Measurements from ENCODE around the gene TWIST2.

Gene TWIST2

GRCh38 chr2:238847841-238848690 is at the start of gene TWIST2:
TWIST2 (plus strand) TSS chr2:238848085; CDS start chr2:238848216, 131 bp downstream.
- TF ChIP-seq EZH2phosphoT487 (IDR thresholded peaks at IDR 0.05; ENCODE audit: borderline replicate concordance) (no peak), CTCF (conservative IDR thresholded peaks at IDR 0.05; ENCODE audit: low read length) (no peak)
- H3K9ac ChIP-seq (ENCODE audit: low read depth, low read length, poor library complexity, severe bottlenecking), result no peak within 1 kb of the TSS
- H3K4me1 ChIP-seq (ENCODE audit: insufficient read depth, low read length, poor library complexity, severe bottlenecking), result no peaks in the 10 kb centered on the region
- no peaks in the 10 kb centered on the region for H4K20me1 ChIP-seq (ENCODE audit: insufficient read depth, low read length, poor library complexity, severe bottlenecking)
- no peak within 1 kb of the TSS for H3K4me2 ChIP-seq (ENCODE audit: low read depth, low read length, poor library complexity, severe bottlenecking)
- H3K9me2 ChIP-seq (replicated peaks; ENCODE audit: low read depth, low read length), result no peaks in the 10 kb centered on the region
- no peaks in the 10 kb centered on the region for H3K9me3 ChIP-seq (ENCODE audit: insufficient read depth, low read depth, low read length)
- no peak within 1 kb of the TSS for H3K4me3 ChIP-seq (ENCODE audit: low read length, poor library complexity, severe bottlenecking)
- no peak within 1 kb of the TSS for H2AFZ ChIP-seq (ENCODE audit: low read length)
- no peaks in the 10 kb centered on the region for H3K27me3 ChIP-seq (ENCODE audit: insufficient read depth, low read length, poor library complexity, severe bottlenecking)
- no peaks in the 10 kb centered on the region for H3F3A ChIP-seq (ENCODE audit: low read depth)
- no peaks in the 10 kb centered on the region for H3K79me2 ChIP-seq (ENCODE audit: insufficient read depth, low read length)
- H3K36me3 ChIP-seq (ENCODE audit: insufficient read depth, low read length), result no peaks in the 10 kb centered on the region

GRCh38 chr2:238801791-238802190 is 46.1 kb upstream of the TWIST2 start:
- Histone ChIP-seq H3K9me2 (replicated peaks; ENCODE audit: low read depth, low read length) (no peaks in the 10 kb centered on the region), H3K4me1 (ENCODE audit: insufficient read depth, low read length, poor library complexity, severe bottlenecking) (no peaks in the 10 kb centered on the region), H3K79me2 (ENCODE audit: insufficient read depth, low read length) (no peaks in the 10 kb centered on the region), H3K4me2 (ENCODE audit: low read depth, low read length, poor library complexity, severe bottlenecking) (no peak overlapping the region), H3K9me3 (ENCODE audit: insufficient read depth, low read depth, low read length) (no peaks in the 10 kb centered on the region), H3K4me3 (ENCODE audit: low read length, poor library complexity, severe bottlenecking) (no peak overlapping the region), H3K27me3 (ENCODE audit: insufficient read depth, low read length, poor library complexity, severe bottlenecking) (no peaks in the 10 kb centered on the region), H4K20me1 (ENCODE audit: insufficient read depth, low read length, poor library complexity, severe bottlenecking) (no peaks in the 10 kb centered on the region), H3K36me3 (ENCODE audit: insufficient read depth, low read length) (no peaks in the 10 kb centered on the region), H3F3A (ENCODE audit: low read depth) (no peaks in the 10 kb centered on the region), H2AFZ (ENCODE audit: low read length) (no peak overlapping the region), H3K9ac (ENCODE audit: low read depth, low read length, poor library complexity, severe bottlenecking) (no peak overlapping the region)
- TF ChIP-seq CTCF (conservative IDR thresholded peaks at IDR 0.05; ENCODE audit: low read length) (no peak), EZH2phosphoT487 (IDR thresholded peaks at IDR 0.05; ENCODE audit: borderline replicate concordance) (no peak)

- no peaks in the 10 kb centered on the region for H4K20me1 ChIP-seq (ENCODE audit: insufficient read depth, low read length, poor library complexity, severe bottlenecking)
- H3K27me3 ChIP-seq (ENCODE audit: insufficient read depth, low read length, poor library complexity, severe bottlenecking), result no peaks in the 10 kb centered on the region
Observed at GRCh38 chr2:238802957-238803356, 44.9 kb upstream of the TWIST2 start.

More at GRCh38 chr2:238802957-238803356, 44.9 kb upstream of the TWIST2 start:
- H3K4me3 ChIP-seq (ENCODE audit: low read length, poor library complexity, severe bottlenecking), result no peak overlapping the region
- no peak for TF ChIP-seq CTCF (conservative IDR thresholded peaks at IDR 0.05; ENCODE audit: low read length)
- TF ChIP-seq EZH2phosphoT487 (IDR thresholded peaks at IDR 0.05; ENCODE audit: borderline replicate concordance), result no peak
- H2AFZ ChIP-seq (ENCODE audit: low read length), result no peak overlapping the region
- H3K4me1 ChIP-seq (ENCODE audit: insufficient read depth, low read length, poor library complexity, severe bottlenecking), result no peaks in the 10 kb centered on the region
- no peaks in the 10 kb centered on the region for H3K79me2 ChIP-seq (ENCODE audit: insufficient read depth, low read length)
- H3K36me3 ChIP-seq (ENCODE audit: insufficient read depth, low read length), result no peaks in the 10 kb centered on the region
- H3K9me2 ChIP-seq (replicated peaks; ENCODE audit: low read depth, low read length), result no peaks in the 10 kb centered on the region
- no peak overlapping the region for H3K4me2 ChIP-seq (ENCODE audit: low read depth, low read length, poor library complexity, severe bottlenecking)
- H3K9ac ChIP-seq (ENCODE audit: low read depth, low read length, poor library complexity, severe bottlenecking), result no peak overlapping the region
- H3F3A ChIP-seq (ENCODE audit: low read depth), result no peaks in the 10 kb centered on the region
- H3K9me3 ChIP-seq (ENCODE audit: insufficient read depth, low read depth, low read length), result no peaks in the 10 kb centered on the region

Data from Loucy (cell line).